ENCODE data around the gene UGT2B28. TPM values are rescaled to one million over a fixed set of nuclear protein-coding genes. Genes with fewer than 3 reads are reported as not detected.
"Not testable (repeated sequence)": the region's sequence is repeated elsewhere in the genome, so short reads cannot be mapped to it uniquely, and the experiment has no call there.

UGT2B28 gene
- total and polyA plus RNA-seq, 2 of the 8 experiments (the other 6 are each of a cell fraction or from before 2014, with no cell fraction given) = not detected

DNA sequence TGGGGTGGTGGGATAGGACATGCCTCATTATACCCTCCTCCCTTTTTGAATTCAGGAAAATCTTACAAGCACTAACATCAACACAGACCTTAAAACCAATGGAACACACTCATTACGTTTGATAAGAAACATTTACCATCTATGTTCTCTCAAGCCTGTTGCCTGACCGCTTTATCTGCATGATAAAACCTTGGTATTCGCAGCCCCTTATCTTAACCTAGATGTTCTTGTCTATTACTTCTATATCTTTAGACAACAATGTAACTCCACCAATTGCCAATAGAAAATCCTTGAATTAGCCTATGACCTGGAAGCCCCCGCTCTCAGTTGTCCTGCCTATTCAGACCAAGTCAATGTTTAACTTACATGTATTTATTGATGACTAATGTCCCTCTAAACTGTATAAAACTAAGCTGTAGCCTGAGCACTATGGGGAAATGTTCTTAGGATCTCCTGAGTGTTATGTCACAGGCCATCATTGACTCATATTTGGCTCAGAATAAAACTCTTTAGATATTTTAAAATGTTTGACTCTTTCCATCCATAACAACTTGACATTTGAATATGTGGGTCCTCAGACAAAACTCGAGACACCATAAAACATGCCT lies 28.3 kb downstream of the UGT2B28 start:
- CTCF ChIA-PET (ENCODE audit: partially characterized antibody) = interaction anchor here (0.8 to 1.5 kb wide), 3 partner anchors 10 to 66 kb away, joined by 3 to 7 read pairs (median 4); no protein-coding TSS in a partner anchor
- H2AK5ac ChIP-seq (ENCODE audit: low read depth, low read length); H3K23ac ChIP-seq (ENCODE audit: insufficient read length); H3K27me3 ChIP-seq (replicated peaks in 1 of 4; ENCODE audit: control insufficient read depth in 3 of 4, extremely low read depth in 1 of 4, insufficient read depth in 3 of 4, low read length in 3 of 4); H3K9ac ChIP-seq (replicated peaks in 1 of 4; ENCODE audit: extremely low read depth in 1 of 4, low read depth in 3 of 4, low read length in 3 of 4); H4K5ac ChIP-seq (ENCODE audit: insufficient read length, low read depth, low read length); H3K56ac ChIP-seq (replicated peaks; ENCODE audit: insufficient read length, low read depth, low read length); FAIRE-seq; H4K20me1 ChIP-seq (replicated peaks in 1 of 2; ENCODE audit: control insufficient read depth in 1 of 2, insufficient read depth in 2 of 2, low read length in 2 of 2); H3K4me1 ChIP-seq (replicated peaks in 1 of 4; ENCODE audit: control insufficient read depth in 3 of 4, insufficient read depth in 4 of 4, low read length in 3 of 4); H4K91ac ChIP-seq (replicated peaks; ENCODE audit: insufficient read length, low read length); H3K79me2 ChIP-seq (ENCODE audit: control insufficient read depth in 1 of 2, insufficient read depth in 2 of 2, low read length in 2 of 2); H2BK120ac ChIP-seq (replicated peaks; ENCODE audit: low read depth, low read length); H3K23me2 ChIP-seq (ENCODE audit: low read depth, low read length); H3K18ac ChIP-seq (ENCODE audit: extremely low read depth, low read length); H2BK12ac ChIP-seq (ENCODE audit: low read depth, low read length); H3K4me3 ChIP-seq (ENCODE audit: extremely low read depth in 1 of 4, insufficient read depth in 2 of 4, low read depth in 3 of 4, low read length in 4 of 4); H2BK15ac ChIP-seq (ENCODE audit: low read length); H2BK5ac ChIP-seq (ENCODE audit: low read depth, low read length); H3K4ac ChIP-seq (replicated peaks; ENCODE audit: insufficient read length, low read depth, low read length); H4K8ac ChIP-seq (ENCODE audit: extremely low read depth, insufficient read depth, low read length); H3K79me1 ChIP-seq (ENCODE audit: low read depth, low read length); H3K36me3 ChIP-seq (ENCODE audit: control insufficient read depth in 2 of 4, insufficient read depth in 4 of 4, low read length in 3 of 4); H3K14ac ChIP-seq (ENCODE audit: insufficient read length); H2AFZ ChIP-seq (ENCODE audit: low read length); POLR2A ChIA-PET (ENCODE audit: partially characterized antibody); H3K9me3 ChIP-seq (ENCODE audit: insufficient read depth in 2 of 2, low read depth in 1 of 2, low read length in 1 of 2); DNase-seq (ENCODE audit: low read depth in 1 of 2, low spot score in 2 of 2); H2BK20ac ChIP-seq (ENCODE audit: low read length); H3K4me2 ChIP-seq (ENCODE audit: insufficient read depth in 1 of 2, low read depth in 2 of 2, low read length in 2 of 2); H3K27ac ChIP-seq (ENCODE audit: low read depth, low read length): not testable (repeated sequence)
- 88% methylated on average over 5 of the region's 5 CpGs; no CpG with 5 or more reads in 1 of the 2 experiments for WGBS, 2 experiments (ENCODE audit: extremely low coverage in 1 of 2, insufficient coverage in 1 of 2, insufficient read length in 1 of 2, insufficient replicate concordance in 2 of 2, low coverage in 1 of 2, low lambda C conversion rate in 2 of 2, missing lambda C conversion rate in 1 of 2)

DNA sequence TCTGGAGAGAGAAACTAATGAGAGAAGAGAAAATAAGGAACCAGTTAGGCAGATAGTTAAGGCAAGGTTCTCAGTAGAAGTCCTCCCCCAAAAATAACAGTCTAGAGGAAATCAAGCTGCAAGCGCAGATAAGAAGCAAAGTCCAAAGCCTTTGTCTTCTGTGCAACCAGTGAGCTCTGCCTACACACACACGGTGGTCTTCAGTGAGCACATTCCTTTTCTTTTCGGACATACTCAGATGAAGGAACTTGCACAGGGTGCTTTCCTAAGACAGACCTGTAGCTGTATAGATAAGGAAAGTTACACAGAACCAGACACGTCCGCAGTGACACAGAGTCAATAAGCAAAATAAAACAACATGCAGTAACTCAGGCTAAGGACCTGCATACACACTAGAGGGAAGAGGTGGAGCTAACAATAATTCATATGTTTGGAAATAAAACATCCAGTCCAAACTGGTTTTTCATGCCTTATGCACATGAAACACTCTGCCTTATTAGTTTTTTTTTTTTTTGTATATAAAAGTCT lies 29.3 kb downstream of the UGT2B28 start:
- FAIRE-seq; H3K27ac ChIP-seq (ENCODE audit: low read depth, low read length); H3K79me1 ChIP-seq (ENCODE audit: low read depth, low read length); H3K18ac ChIP-seq (ENCODE audit: extremely low read depth, low read length); H2BK12ac ChIP-seq (ENCODE audit: low read depth, low read length); H2AFZ ChIP-seq (ENCODE audit: low read length); H2BK15ac ChIP-seq (ENCODE audit: low read length); H3K4me2 ChIP-seq (ENCODE audit: insufficient read depth in 1 of 2, low read depth in 2 of 2, low read length in 2 of 2); H3K27me3 ChIP-seq (replicated peaks in 1 of 4; ENCODE audit: control insufficient read depth in 3 of 4, extremely low read depth in 1 of 4, insufficient read depth in 3 of 4, low read length in 3 of 4); H3K23ac ChIP-seq (ENCODE audit: insufficient read length); H3K9me3 ChIP-seq (ENCODE audit: insufficient read depth in 2 of 2, low read depth in 1 of 2, low read length in 1 of 2); H3K4me3 ChIP-seq (ENCODE audit: extremely low read depth in 1 of 4, insufficient read depth in 2 of 4, low read depth in 3 of 4, low read length in 4 of 4); H2BK120ac ChIP-seq (replicated peaks; ENCODE audit: low read depth, low read length); H2BK20ac ChIP-seq (ENCODE audit: low read length); POLR2A ChIA-PET (ENCODE audit: partially characterized antibody); H4K8ac ChIP-seq (ENCODE audit: extremely low read depth, insufficient read depth, low read length); H3K4ac ChIP-seq (replicated peaks; ENCODE audit: insufficient read length, low read depth, low read length); H3K79me2 ChIP-seq (ENCODE audit: control insufficient read depth in 1 of 2, insufficient read depth in 2 of 2, low read length in 2 of 2); H4K20me1 ChIP-seq (replicated peaks in 1 of 2; ENCODE audit: control insufficient read depth in 1 of 2, insufficient read depth in 2 of 2, low read length in 2 of 2); H4K91ac ChIP-seq (replicated peaks; ENCODE audit: insufficient read length, low read length); H3K9ac ChIP-seq (replicated peaks in 1 of 4; ENCODE audit: extremely low read depth in 1 of 4, low read depth in 3 of 4, low read length in 3 of 4); H4K5ac ChIP-seq (ENCODE audit: insufficient read length, low read depth, low read length); H2AK5ac ChIP-seq (ENCODE audit: low read depth, low read length); H3K14ac ChIP-seq (ENCODE audit: insufficient read length); H3K23me2 ChIP-seq (ENCODE audit: low read depth, low read length); H3K36me3 ChIP-seq (ENCODE audit: control insufficient read depth in 2 of 4, insufficient read depth in 4 of 4, low read length in 3 of 4); H3K4me1 ChIP-seq (replicated peaks in 1 of 4; ENCODE audit: control insufficient read depth in 3 of 4, insufficient read depth in 4 of 4, low read length in 3 of 4); H2BK5ac ChIP-seq (ENCODE audit: low read depth, low read length); DNase-seq (ENCODE audit: low read depth in 1 of 2, low spot score in 2 of 2); H3K56ac ChIP-seq (replicated peaks; ENCODE audit: insufficient read length, low read depth, low read length): not testable (repeated sequence)
- CTCF ChIA-PET (ENCODE audit: partially characterized antibody) = interaction anchor here (0.8 to 1.5 kb wide), 4 partner anchors 9 to 68 kb away, joined by 3 to 7 read pairs (median 4); no protein-coding TSS in a partner anchor
- 88% methylated on average over 5 of the region's 5 CpGs; no CpG with 5 or more reads in 1 of the 2 experiments for WGBS, 2 experiments (ENCODE audit: extremely low coverage in 1 of 2, insufficient coverage in 1 of 2, insufficient read length in 1 of 2, insufficient replicate concordance in 2 of 2, low coverage in 1 of 2, low lambda C conversion rate in 2 of 2, missing lambda C conversion rate in 1 of 2)
